Stimulated activated naive CD8-positive, alpha-beta T cell treated with anti-CD3 and anti-CD28 coated beads, Interleukin-15, Interleukin-2, amounts not matched to agents 100 U/mL and 50 U/mL, for 24 hours (primary cell): ENCODE measurements around the gene AGPAT3.

Experiments
- ATAC-seq: fragments of 150-1000 bp; cut with Tn5 transposase; one replicate; pipeline ENCODE4 v1.10.0; 2021
- DNase-seq: peaks from one replicate; pipeline ENCODE4 v3.0.0; 2021

The AGPAT3 gene

DNA sequence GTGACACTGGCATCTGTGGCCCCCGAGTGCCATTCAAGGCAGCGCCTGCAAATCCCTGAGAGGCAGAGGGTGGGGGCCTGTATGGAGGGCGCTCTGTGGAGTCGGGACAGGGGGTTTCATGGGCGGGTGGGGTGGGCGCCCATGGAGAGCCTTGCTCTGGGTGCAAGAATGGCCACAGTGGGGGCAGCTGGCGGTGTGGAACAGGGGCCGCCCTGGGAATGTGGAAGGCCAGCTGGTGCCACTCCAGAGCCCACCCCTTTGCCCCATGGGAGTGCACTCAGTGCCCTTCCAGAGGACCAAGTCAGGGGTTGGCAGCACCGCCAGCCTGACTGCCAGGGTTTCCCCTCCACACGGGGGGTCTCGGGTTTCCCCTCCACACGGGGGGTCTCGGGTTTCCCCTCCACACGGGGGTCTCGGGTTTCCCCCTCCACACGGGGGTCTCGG lies 92.1 kb downstream of the AGPAT3 start:
- DNase-seq (no peak), ATAC-seq (no peak)

DNA sequence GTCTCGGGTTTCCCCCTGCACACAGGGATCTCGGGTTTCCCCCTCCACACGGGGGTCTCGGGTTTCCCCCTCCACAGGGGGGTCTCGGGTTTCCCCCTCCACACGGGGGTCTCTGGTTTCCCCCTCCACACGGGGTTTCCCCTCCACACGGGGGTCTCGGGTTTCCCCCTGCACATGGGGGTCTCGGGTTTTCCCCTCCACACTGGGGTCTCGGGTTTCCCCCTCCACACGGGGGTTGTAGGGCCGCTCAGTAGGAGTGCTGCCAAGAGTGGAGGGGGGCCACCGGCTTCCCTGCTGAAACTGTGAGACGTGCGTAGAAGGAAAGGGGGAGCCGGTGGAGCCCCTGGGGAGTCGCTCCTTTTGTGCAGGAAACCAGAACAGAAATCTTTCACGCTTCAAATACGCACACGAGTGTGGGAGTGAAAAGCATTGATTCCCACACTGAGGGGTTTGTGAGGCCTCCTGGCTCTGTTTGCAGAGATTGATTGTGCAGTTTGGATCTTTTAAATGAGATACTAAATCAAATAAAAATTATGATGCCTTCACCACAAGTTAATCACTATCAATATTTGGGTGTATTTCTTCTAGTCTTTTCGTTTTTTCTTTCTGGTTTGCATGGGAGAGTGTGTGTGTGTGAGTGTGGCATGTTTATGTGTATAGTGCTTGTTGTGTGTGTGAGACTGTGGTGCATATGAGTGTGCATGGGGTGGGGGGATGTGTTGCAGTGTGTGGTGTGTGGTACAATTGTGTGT lies 92.8 kb downstream of the AGPAT3 start:
- ATAC-seq (no peak), DNase-seq (no peak)

DNA sequence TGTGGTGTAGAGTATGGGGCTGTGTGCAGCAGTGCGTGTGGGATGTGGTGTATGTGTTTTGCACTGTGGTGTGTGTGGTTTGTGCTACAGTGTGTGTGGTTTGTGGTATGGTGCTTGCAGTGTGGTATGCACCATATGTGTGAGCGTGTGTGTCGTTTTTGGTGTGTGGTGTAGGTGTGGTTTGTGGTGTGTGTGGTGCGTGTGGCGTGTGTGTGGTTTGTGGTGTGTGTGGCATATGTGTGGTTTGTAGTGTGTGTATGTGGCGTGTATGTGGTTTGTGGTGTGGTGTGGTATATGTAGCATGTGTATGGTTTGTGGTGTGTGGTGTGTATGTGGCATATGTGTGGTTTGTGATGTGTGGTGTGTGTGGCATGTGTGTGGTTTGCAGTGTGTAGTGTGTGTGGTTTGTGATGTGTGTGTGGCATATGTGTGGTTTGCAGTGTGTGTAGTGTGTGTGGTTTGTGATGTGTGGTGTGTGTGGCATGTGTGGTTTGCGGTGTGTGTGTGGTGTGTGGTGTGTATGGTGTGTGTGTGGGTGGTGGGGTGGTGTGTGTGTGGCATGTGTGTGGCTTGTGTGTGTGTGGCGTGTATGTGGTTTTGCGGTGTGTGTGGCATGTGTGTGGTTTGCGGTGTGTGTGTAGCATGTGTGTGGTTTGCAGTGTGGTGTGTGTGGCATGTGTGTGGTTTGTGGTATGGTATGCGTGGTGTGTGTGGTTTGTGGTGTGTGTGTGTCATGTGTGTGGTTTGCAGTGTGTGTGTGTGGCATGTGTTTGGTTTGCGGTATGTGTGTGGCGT lies 93.5 kb downstream of the AGPAT3 start:
- ATAC-seq (no peak), DNase-seq (no peak)

DNA sequence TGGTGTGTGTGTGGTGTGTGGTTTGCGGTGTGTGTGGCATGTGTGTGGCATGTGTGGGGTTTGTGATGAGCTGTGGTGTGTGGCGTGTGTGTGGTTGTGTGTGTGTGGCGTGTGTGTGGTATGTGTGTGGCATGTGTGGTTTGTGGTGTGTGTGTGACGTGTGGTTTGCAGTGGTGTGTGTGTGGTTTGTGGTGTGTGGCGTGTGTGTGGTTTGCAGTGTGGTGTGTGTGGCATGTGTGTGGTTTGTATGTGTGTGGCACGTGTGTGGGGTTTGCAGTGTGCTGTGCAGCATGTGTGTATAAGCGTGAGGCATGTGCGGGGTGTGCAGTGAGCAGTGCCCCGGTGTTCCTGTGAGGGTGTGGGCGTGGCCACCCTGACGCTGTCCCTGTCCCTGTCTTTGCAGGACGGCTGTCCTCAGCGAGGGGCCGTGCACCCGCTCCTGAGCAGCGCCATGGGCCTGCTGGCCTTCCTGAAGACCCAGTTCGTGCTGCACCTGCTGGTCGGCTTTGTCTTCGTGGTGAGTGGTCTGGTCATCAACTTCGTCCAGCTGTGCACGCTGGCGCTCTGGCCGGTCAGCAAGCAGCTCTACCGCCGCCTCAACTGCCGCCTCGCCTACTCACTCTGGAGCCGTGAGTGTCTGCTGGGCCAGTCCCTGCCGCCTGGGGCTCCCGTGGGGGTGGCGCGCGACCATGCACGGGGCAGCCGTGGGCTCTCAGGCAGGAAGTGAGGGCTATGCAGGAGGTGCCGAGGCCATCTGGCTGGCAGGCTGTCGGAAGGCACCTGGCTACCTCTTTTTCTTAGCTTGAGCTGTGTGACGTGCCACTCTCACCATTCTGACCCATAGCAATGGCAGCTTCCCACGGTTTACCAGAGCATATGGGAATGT lies 94.5 kb downstream of the AGPAT3 start:
- DNase-seq (no peak), ATAC-seq (no peak)

DNA sequence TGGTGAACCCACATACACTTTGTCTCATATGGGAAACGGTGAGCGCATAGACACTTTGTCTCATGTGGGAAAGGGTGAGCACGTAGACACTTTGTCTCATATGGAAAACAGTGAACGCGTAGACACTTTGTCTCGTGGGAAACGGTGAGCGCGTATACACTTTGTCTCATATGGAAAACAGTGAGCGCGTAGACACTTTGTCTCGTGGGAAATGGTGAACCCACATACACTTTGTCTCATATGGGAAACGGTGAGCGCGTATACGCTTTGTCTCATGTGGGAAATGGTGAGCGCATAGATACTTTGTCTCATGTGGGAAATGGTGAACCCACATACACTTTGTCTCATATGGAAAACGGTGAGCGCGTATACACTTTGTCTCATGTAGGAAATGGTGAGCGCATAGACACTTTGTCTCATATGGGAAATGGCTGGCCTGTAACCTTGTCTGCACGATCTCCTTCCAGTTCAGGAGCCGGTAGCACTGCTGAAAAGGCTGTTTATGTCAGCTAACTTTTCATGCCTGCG lies 96.4 kb downstream of the AGPAT3 start:
- DNase-seq, result peak; percentile 20
- ATAC-seq, result peak; percentile 77

DNA sequence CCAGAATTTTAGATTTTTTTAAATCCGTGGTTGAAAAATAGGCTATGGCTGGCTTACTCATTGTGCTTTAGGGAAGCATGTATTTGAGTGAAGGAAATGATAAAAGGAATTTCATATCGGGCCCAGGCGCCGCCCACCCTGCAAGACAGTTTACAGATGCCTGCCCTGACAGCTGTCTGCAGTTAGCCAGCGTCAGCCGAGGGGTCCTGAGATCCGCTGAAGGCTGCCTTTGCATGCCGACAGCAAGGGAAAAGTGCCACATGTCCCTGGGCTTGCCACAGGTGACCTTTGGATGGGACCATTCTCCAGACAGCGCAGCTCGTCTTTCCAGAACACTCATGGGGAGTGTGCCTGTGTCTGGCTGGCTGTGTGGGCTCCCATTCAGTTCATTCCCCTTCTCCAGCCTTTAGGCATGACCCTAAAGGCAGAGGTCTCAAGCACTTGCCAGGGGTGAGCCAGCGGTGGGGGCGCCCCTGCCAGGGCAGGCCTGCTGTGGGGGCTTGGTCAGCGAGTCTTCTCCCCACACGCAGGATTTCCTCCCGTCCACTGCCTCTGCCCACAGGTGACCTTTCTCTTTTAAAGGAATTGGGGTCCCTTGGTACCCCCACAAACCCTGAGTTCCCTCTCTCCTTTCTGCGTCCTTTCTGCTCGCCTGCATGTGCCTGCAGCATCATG lies 101.0 kb downstream of the AGPAT3 start:
- ATAC-seq, result no peak

DNA sequence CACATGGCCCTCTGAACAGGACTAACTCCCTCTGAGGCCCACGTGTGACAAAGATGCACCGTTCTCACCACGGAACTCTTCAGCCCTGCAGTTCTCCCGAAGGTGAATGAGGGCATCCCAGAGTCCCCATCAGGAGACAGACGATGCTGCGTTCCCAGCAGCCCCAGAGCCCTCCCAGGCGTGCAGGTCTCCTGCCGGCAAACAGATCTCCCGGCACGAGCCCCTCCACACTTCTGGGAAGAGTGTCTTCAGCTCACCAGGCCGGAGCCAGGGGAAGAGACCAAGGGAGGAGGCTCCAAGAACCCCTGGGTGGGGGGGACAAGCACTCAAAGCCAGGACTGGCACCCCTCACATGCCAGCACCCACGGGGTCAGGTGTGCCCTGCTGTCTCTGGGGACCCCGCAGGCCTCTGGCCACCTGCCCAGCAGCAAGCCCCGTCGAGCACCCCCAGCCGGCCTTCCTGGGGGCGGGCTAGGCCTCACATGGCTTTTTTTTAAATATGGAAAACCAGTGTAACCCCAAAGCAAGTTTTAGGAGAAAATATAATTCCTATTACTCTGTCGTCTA lies 102.0 kb downstream of the AGPAT3 start:
- no peak for DNase-seq
- ATAC-seq, result no peak

More for the DNA sequence above, 101.0 kb downstream of the AGPAT3 start:
- no peak for DNase-seq

DNA sequence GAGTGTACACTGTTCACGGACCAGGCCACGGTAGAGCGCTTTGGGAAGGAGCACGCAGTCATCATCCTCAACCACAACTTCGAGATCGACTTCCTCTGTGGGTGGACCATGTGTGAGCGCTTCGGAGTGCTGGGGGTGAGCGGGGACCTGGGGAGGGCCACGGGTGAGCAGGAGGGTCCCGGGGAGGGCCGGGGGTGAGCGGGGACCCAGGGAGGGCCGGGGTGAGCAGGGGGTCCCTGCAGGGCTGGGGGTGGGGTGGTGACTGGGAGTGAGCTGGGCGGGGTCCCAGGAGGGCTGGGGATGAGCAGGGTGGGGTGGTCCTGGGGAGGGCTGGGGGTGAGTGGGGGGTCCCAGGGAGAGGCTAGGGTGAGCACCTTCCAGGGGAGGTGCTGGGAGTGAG lies 103.0 kb downstream of the AGPAT3 start:
- no peak for ATAC-seq
- no peak for DNase-seq

DNA sequence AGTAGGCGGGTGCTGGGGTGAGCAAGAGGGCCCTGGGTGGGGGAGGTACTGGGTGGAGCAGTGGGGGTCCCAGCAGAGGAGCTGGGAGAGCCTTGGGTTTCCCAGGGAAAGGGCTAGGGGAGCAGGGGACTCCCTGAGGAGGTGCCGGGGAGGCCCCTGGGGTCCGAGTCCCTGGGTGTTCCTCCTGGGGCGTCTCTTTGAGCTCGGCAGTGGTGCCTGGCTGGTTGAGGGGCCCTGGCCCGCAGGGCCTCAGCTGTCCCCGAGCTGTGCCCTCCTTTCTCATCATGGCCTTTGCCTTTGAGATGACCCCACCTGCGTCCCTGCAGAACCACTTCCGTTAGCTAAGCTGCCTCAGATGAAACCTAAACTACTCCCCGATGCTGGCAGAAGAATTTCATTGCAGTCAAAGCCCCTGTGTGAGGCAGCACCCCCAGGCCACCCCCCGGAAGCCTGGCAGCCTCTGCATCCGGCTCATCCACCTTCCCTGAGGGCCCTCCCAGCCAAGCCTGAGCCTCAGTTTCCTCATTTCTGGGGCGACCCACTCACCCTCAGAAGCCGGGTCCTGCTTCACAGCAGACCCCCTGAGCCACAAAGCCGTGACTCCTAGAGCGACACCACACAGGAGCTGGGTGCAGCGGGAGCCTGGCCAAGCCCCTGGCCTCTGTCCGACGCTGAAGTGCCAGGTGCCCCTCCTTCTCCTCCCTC lies 103.5 kb downstream of the AGPAT3 start:
- no peak for ATAC-seq
- no peak for DNase-seq

DNA sequence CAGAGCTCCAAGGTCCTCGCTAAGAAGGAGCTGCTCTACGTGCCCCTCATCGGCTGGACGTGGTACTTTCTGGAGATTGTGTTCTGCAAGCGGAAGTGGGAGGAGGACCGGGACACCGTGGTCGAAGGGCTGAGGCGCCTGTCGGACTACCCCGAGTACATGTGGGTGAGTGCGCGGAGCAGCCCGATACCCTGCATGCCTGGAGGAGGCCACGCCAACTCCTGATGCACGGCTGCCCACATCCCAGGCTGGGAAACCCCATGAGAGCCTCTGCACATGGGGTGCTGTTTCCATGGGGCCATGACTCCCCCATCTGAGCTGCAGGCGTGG lies 104.1 kb downstream of the AGPAT3 start:
- no peak for DNase-seq
- ATAC-seq, result no peak

DNA sequence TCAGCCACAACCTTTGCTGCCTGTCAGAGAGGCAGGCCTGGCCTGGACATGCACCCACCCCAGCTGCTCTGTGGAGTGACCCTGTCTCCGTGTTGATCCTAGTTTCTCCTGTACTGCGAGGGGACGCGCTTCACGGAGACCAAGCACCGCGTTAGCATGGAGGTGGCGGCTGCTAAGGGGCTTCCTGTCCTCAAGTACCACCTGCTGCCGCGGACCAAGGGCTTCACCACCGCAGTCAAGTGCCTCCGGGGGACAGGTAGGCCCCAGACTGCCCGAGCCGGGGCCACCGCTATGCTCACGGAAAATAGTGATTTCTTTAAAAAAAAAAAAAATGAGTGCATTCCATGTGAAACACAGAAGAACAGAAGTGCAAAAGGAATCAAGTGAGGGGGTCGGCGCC lies 105.5 kb downstream of the AGPAT3 start:
- DNase-seq, result no peak
- no peak for ATAC-seq

DNA sequence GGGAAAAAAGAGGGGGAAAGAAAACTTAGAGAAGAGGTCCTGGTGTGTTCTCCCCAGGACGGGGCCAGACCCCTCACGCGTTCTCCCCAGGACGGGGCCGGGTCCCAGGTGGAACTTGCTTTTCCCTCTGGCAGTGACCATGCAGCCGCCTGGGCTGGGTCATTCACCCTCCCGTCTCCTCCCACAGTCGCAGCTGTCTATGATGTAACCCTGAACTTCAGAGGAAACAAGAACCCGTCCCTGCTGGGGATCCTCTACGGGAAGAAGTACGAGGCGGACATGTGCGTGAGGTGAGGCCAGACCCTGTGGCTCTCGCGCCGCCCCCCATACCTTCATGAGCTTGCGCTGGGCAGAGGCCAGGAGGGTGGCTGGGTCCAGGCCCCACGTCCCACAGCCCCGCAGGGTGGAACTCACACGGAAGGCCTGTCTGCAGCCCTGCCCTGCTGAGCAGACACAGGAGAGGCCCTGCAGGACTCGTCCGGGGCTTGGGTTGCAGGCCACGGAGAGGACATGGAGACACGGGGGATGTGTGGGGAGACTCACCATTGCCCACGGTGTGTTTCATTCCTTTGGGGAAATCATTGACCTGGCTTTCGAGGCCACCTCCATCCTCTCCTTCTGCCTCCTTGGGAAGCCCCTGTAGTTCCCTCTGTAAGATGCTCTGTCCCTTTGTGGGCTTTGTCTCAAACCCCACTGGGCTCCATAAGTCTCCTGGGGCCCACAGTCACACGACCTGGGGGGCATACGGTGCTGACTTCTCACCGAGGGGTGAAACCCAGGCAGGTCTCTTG lies 106.4 kb downstream of the AGPAT3 start:
- DNase-seq, result no peak
- ATAC-seq, result no peak

DNA sequence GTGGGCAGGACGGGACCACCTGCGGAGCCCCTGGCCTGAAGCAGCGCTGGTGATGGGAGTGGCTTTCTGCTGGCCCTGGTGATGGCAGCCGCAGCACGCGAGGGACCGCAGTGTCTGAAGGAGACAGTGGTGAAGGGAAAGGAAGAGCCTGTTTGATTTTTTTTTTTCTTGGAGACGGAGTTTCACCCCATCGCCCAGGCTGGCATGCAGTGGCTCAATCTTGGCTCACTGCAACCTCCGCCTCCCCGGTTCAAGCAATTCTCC lies 106.9 kb downstream of the AGPAT3 start:
- no peak for DNase-seq
- ATAC-seq, result no peak

DNA sequence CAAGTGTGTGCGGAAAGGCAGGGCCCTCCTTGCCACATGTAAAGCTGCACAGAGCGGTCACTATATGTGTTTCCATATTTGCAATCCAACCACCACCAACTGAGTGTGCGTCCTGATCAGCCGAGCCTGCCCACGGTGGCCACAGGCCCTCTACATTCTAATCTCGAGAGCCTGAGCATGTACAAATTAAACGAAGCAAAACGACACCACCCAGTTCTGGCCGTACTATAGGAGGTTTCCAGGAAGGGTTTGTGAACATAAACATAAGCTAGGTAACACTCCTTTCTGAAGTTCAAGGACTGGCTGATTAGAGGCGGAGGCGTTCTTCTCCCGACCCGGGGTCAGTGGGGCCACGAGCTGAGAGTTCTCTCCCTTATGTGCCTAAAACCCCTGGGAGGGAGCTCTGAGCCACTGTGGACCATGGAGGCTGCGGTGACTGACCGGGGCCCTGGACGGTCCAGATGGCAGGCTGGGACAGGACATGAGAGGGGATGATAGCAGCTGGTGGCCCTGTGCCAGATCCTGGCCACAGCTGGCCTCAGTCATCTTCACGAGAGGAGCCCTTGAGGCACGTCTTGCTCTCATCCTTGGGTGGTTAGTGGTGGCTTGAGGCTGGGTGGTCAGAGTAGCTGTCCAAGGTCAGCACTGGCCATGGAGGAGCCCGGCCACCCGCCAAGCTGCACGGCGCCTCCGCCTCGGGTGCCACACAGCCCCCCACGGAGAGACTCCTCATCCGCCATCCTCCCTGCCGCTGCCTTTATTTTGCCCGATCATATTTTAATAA lies 108.0 kb downstream of the AGPAT3 start:
- DNase-seq (no peak), ATAC-seq (no peak)

DNA sequence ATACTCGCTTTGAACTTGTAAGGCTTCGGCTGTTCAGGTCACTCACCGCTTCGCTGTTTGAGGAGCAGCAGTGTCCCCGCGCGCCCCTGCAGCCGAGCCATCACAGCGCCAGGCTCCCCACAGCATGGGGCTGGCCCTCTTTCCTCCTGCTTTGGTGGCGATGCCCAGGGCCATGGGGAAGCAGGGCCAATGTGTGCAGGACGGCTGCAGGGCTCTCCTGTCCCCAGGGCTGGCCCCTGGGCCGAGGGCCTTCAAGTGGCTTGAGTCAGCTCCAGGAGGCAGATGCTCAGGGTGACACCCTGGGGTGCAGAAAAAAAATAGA lies 108.6 kb downstream of the AGPAT3 start:
- ATAC-seq (no peak), DNase-seq (no peak)

DNA sequence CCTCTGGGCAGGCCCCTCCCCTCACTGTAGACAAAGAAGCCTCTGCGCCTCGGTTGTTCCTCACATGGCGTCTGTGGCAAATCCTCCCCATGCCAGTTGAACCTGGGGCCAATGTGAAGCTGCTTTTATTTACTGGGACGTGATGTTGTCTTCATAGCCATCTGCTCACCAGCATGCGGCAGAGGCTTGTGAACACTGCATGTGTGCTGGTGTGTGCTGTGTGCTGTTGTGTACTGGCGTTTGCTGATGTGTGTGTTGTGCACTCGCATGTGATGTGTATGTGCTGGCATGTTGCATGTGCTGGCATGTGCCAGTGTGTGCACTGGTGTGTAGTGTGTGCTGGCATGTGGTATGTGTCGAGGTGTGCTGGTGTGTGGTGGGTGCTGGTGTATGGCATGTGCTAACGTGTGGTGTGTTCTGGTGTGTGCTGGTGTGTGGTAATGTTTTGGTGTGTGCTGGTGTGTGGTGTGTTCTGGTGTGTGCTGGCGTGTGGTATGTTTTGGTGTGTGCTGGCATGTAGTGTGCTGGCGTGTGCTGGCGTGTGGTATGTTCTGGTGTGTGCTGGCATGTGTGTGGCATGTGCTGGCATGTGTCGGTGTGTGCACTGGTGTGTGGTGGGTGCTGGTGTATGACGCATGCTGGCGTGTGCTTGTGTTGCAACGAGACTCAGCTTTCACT lies 109.9 kb downstream of the AGPAT3 start:
- DNase-seq (no peak), ATAC-seq (no peak)

DNA sequence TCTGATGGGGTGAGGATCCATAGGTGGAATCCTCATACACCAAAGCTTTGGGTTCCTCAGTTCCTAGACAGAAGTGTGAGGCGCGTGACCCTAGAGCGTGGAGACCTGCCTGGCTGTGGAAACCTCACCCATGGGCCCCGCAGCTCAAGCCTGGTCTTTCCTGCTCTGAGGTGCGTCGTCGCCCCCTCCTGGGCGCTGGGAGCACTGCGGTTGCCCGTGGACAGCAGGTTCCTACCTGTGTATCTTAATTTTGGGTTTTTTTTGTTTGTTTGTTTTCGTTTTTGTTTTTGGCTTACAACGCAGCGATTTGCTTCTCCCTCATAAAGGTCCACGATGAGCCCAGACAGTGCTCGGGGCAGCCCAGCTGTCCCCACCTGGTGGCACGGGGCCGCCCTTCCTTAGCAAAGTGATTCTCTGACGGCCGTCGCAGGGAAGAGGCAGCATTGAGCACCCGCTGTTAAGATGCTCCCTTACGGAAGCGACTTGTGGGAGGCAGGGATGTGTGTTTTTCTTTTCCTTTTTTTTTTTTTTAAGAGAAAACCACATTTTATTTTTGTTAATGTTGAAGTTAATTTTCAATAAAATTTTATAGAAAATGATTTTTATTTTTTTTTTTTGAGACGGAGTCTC lies 110.6 kb downstream of the AGPAT3 start:
- DNase-seq (peak; percentile 86), ATAC-seq (peak; percentile 87)

DNA sequence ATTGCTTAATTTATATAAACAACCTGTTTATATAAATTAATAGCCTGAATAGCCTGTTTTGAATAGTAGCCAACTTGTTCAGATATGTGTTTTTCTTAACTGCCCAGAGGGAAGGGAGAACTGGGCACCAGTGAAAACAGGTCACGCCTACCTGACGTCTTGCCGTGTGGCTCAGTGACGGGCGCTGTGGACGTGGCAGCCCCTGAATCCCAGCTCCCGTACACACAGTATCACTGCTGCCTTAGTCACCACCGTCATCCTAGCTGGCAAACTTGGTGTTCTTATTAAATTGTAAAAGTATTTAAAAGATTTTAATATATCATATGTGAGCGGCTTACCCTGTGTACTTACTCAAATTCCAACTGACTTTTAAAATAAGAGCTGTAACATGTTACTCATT lies 111.6 kb downstream of the AGPAT3 start:
- ATAC-seq (no peak), DNase-seq (no peak)

DNA sequence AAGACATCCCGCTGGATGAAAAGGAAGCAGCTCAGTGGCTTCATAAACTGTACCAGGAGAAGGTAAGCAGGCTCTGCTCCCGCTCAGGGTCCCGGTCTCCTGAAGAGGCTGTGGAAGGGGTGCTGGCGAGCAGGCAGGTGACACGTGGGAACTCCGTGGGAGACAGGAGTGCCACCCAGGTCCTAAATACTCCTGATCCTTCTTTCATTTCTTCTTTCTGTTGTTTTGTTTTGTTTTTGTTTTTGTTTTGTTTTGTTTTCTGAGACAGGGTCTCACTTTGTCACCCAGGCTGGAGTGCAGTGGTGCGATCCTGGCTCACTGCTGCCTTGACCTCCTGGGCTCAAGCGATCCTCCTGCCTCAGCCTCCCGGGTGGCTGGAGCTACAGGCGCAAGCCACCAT lies 113.0 kb downstream of the AGPAT3 start:
- no peak for ATAC-seq
- DNase-seq, result no peak
